ENCODE results near the gene SRL. TPM values are rescaled to one million over a fixed set of nuclear protein-coding genes. Genes with fewer than 3 reads are reported as not detected.

The SRL gene
- polyA plus RNA-seq, 4 donors, result 0.45 to 3.2 (median 2.6) TPM

- no peaks in the 10 kb centered on the region for H3K9me3 ChIP-seq (ENCODE audit: control insufficient read depth in 2 of 2, insufficient read depth in 1 of 2, low read depth in 1 of 2, low read length in 1 of 2)
- 37 to 53% (median 44%) methylated on average over 10 of the region's 10 CpGs for WGBS, 3 donors
- FAIRE-seq (no peak), DNase-seq (no peak)
- H3K27ac ChIP-seq (ENCODE audit: low read depth in 1 of 3, low read length in 2 of 3), result no peak overlapping the region
- peaks cover 0 to 3% (median 0%) of the 10 kb centered on the region in 3 donors for H3K27me3 ChIP-seq (ENCODE audit: control insufficient read depth in 3 of 3, insufficient read depth in 3 of 3, low read length in 3 of 3)
- no peak overlapping the region for H3K4me3 ChIP-seq (ENCODE audit: low read depth in 1 of 3, low read length in 3 of 3)
- peaks cover 0 to 29% (median 3%) of the 10 kb centered on the region in 3 donors for H3K4me1 ChIP-seq (ENCODE audit: control insufficient read depth in 3 of 3, insufficient read depth in 2 of 3, low read depth in 1 of 3, low read length in 2 of 3)
- no peaks in the 10 kb centered on the region for H3K36me3 ChIP-seq (ENCODE audit: control insufficient read depth in 3 of 3, insufficient read depth in 2 of 3, low read depth in 1 of 3, low read length in 3 of 3)
Measured at GRCh38 chr16:4206680-4207079, 35.2 kb downstream of the SRL start.

GRCh38 chr16:4205971-4206370, 35.9 kb downstream of the SRL start:
- WGBS, 3 donors, result 72 to 82% (median 79%) methylated on average over 8 of the region's 8 CpGs
- FAIRE-seq (no peak), DNase-seq (no peak)
- Histone ChIP-seq H3K4me3 (ENCODE audit: low read depth in 1 of 3, low read length in 3 of 3) (no peak overlapping the region), H3K27me3 (ENCODE audit: control insufficient read depth in 3 of 3, insufficient read depth in 3 of 3, low read length in 3 of 3) (peaks cover 0 to 3% (median 0%) of the 10 kb centered on the region in 3 donors), H3K36me3 (ENCODE audit: control insufficient read depth in 3 of 3, insufficient read depth in 2 of 3, low read depth in 1 of 3, low read length in 3 of 3) (no peaks in the 10 kb centered on the region), H3K4me1 (ENCODE audit: control insufficient read depth in 3 of 3, insufficient read depth in 2 of 3, low read depth in 1 of 3, low read length in 2 of 3) (peaks cover 0 to 29% (median 3%) of the 10 kb centered on the region in 3 donors), H3K27ac (ENCODE audit: low read depth in 1 of 3, low read length in 2 of 3) (no peak overlapping the region), H3K9me3 (ENCODE audit: control insufficient read depth in 2 of 2, insufficient read depth in 1 of 2, low read depth in 1 of 2, low read length in 1 of 2) (no peaks in the 10 kb centered on the region)

- peaks cover 0 to 22% (median 3%) of the 10 kb centered on the region in 3 donors for H3K4me1 ChIP-seq (ENCODE audit: control insufficient read depth in 3 of 3, insufficient read depth in 2 of 3, low read depth in 1 of 3, low read length in 2 of 3)
- H3K9me3 ChIP-seq (ENCODE audit: control insufficient read depth in 2 of 2, insufficient read depth in 1 of 2, low read depth in 1 of 2, low read length in 1 of 2), result no peaks in the 10 kb centered on the region
- FAIRE-seq, result no peak
- H3K36me3 ChIP-seq (ENCODE audit: control insufficient read depth in 3 of 3, insufficient read depth in 2 of 3, low read depth in 1 of 3, low read length in 3 of 3), result no peaks in the 10 kb centered on the region
- peak overlapping the region in 1 of 3 donors; percentile 9 for H3K4me3 ChIP-seq (ENCODE audit: low read depth in 1 of 3, low read length in 3 of 3)
- WGBS, 3 donors, result 87 to 93% (median 93%) methylated on average over 9 of the region's 9 CpGs
- no peak for DNase-seq
- H3K27me3 ChIP-seq (ENCODE audit: control insufficient read depth in 3 of 3, insufficient read depth in 3 of 3, low read length in 3 of 3), result peaks cover 0 to 3% (median 0%) of the 10 kb centered on the region in 3 donors
- H3K27ac ChIP-seq (ENCODE audit: low read depth in 1 of 3, low read length in 2 of 3), result no peak overlapping the region
Measured at GRCh38 chr16:4204521-4204920, 37.4 kb downstream of the SRL start.

- no peaks in the 10 kb centered on the region for H3K36me3 ChIP-seq (ENCODE audit: control insufficient read depth in 3 of 3, insufficient read depth in 2 of 3, low read depth in 1 of 3, low read length in 3 of 3)
- H3K27me3 ChIP-seq (ENCODE audit: control insufficient read depth in 3 of 3, insufficient read depth in 3 of 3, low read length in 3 of 3), result peaks cover 0 to 3% (median 0%) of the 10 kb centered on the region in 3 donors
- 67 to 78% (median 77%) methylated on average over 11 of the region's 11 CpGs for WGBS, 3 donors
- DNase-seq (peak; percentile 43 to 61), FAIRE-seq (no peak)
- H3K4me1 ChIP-seq (ENCODE audit: control insufficient read depth in 3 of 3, insufficient read depth in 2 of 3, low read depth in 1 of 3, low read length in 2 of 3), result peaks cover 0 to 17% (median 0%) of the 10 kb centered on the region in 3 donors
- no peak overlapping the region for H3K27ac ChIP-seq (ENCODE audit: low read depth in 1 of 3, low read length in 2 of 3)
- no peak overlapping the region for H3K4me3 ChIP-seq (ENCODE audit: low read depth in 1 of 3, low read length in 3 of 3)
- no peaks in the 10 kb centered on the region for H3K9me3 ChIP-seq (ENCODE audit: control insufficient read depth in 2 of 2, insufficient read depth in 1 of 2, low read depth in 1 of 2, low read length in 1 of 2)
Measured at GRCh38 chr16:4203748-4204147, 38.1 kb downstream of the SRL start.

- H3K27me3 ChIP-seq (ENCODE audit: control insufficient read depth in 3 of 3, insufficient read depth in 3 of 3, low read length in 3 of 3), result peaks cover 0 to 3% (median 0%) of the 10 kb centered on the region in 3 donors
- no peak overlapping the region for H3K4me3 ChIP-seq (ENCODE audit: low read depth in 1 of 3, low read length in 3 of 3)
- H3K27ac ChIP-seq (ENCODE audit: low read depth in 1 of 3, low read length in 2 of 3), result no peak overlapping the region
- no peaks in the 10 kb centered on the region for H3K36me3 ChIP-seq (ENCODE audit: control insufficient read depth in 3 of 3, insufficient read depth in 2 of 3, low read depth in 1 of 3, low read length in 3 of 3)
- H3K4me1 ChIP-seq (ENCODE audit: control insufficient read depth in 3 of 3, insufficient read depth in 2 of 3, low read depth in 1 of 3, low read length in 2 of 3), result peaks cover 0 to 17% (median 0%) of the 10 kb centered on the region in 3 donors
- DNase-seq (peak in 1 of 2 donors; percentile 33), FAIRE-seq (no peak)
- WGBS, 3 donors, result 86 to 93% (median 91%) methylated on average over 21 of the region's 21 CpGs
- no peaks in the 10 kb centered on the region for H3K9me3 ChIP-seq (ENCODE audit: control insufficient read depth in 2 of 2, insufficient read depth in 1 of 2, low read depth in 1 of 2, low read length in 1 of 2)
Measured at GRCh38 chr16:4202615-4203345, 39.1 kb downstream of the SRL start.

- H3K9me3 ChIP-seq (ENCODE audit: control insufficient read depth in 2 of 2, insufficient read depth in 1 of 2, low read depth in 1 of 2, low read length in 1 of 2), result no peaks in the 10 kb centered on the region
- peaks cover 0 to 17% (median 0%) of the 10 kb centered on the region in 3 donors for H3K4me1 ChIP-seq (ENCODE audit: control insufficient read depth in 3 of 3, insufficient read depth in 2 of 3, low read depth in 1 of 3, low read length in 2 of 3)
- H3K36me3 ChIP-seq (ENCODE audit: control insufficient read depth in 3 of 3, insufficient read depth in 2 of 3, low read depth in 1 of 3, low read length in 3 of 3), result no peaks in the 10 kb centered on the region
- H3K27me3 ChIP-seq (ENCODE audit: control insufficient read depth in 3 of 3, insufficient read depth in 3 of 3, low read length in 3 of 3), result no peaks in the 10 kb centered on the region
- H3K27ac ChIP-seq (ENCODE audit: low read depth in 1 of 3, low read length in 2 of 3), result no peak overlapping the region
- no peak overlapping the region for H3K4me3 ChIP-seq (ENCODE audit: low read depth in 1 of 3, low read length in 3 of 3)
- WGBS, 3 donors, result 80 to 89% (median 88%) methylated on average over 1 of the region's 1 CpG
- DNase-seq (no peak), FAIRE-seq (no peak)
Measured at GRCh38 chr16:4200781-4201137, 41.1 kb downstream of the SRL start.

GRCh38 chr16:4200000-4200780, 41.7 kb downstream of the SRL start:
- no peaks in the 10 kb centered on the region for H3K9me3 ChIP-seq (ENCODE audit: control insufficient read depth in 2 of 2, insufficient read depth in 1 of 2, low read depth in 1 of 2, low read length in 1 of 2)
- peak; percentile 83 to 84 for DNase-seq
- H3K27me3 ChIP-seq (ENCODE audit: control insufficient read depth in 3 of 3, insufficient read depth in 3 of 3, low read length in 3 of 3), result no peaks in the 10 kb centered on the region
- FAIRE-seq, result no peak
- WGBS, 3 donors, result 26 to 39% (median 26%) methylated on average over 15 of the region's 15 CpGs
- peaks cover 0 to 17% (median 0%) of the 10 kb centered on the region in 3 donors for H3K4me1 ChIP-seq (ENCODE audit: control insufficient read depth in 3 of 3, insufficient read depth in 2 of 3, low read depth in 1 of 3, low read length in 2 of 3)
- H3K36me3 ChIP-seq (ENCODE audit: control insufficient read depth in 3 of 3, insufficient read depth in 2 of 3, low read depth in 1 of 3, low read length in 3 of 3), result no peaks in the 10 kb centered on the region
- H3K27ac ChIP-seq (ENCODE audit: low read depth in 1 of 3, low read length in 2 of 3), result no peak overlapping the region
- H3K4me3 ChIP-seq (ENCODE audit: low read depth in 1 of 3, low read length in 3 of 3), result no peak overlapping the region

GRCh38 chr16:4198816-4199215, 43.1 kb downstream of the SRL start:
- Histone ChIP-seq H3K27ac (ENCODE audit: low read depth in 1 of 3, low read length in 2 of 3) (no peak overlapping the region), H3K9me3 (ENCODE audit: control insufficient read depth in 2 of 2, insufficient read depth in 1 of 2, low read depth in 1 of 2, low read length in 1 of 2) (no peaks in the 10 kb centered on the region), H3K4me1 (ENCODE audit: control insufficient read depth in 3 of 3, insufficient read depth in 2 of 3, low read depth in 1 of 3, low read length in 2 of 3) (peaks cover 0 to 10% (median 0%) of the 10 kb centered on the region in 3 donors), H3K4me3 (ENCODE audit: low read depth in 1 of 3, low read length in 3 of 3) (no peak overlapping the region), H3K27me3 (ENCODE audit: control insufficient read depth in 3 of 3, insufficient read depth in 3 of 3, low read length in 3 of 3) (no peaks in the 10 kb centered on the region), H3K36me3 (ENCODE audit: control insufficient read depth in 3 of 3, insufficient read depth in 2 of 3, low read depth in 1 of 3, low read length in 3 of 3) (no peaks in the 10 kb centered on the region)
- FAIRE-seq (no peak), DNase-seq (no peak)
- WGBS, 3 donors, result 52 to 61% (median 52%) methylated on average over 4 of the region's 4 CpGs
